GM12873 (cell line): Measurements from ENCODE around the gene BYSL.

Experiments
- TF ChIP-seq, protein P1 (sequence below): IDR thresholded peaks from 2 replicates; pipeline ENCODE4 v1.5.1; 2012; ENCODE audit warnings: low read depth, mild to moderate bottlenecking, moderate library complexity, low read length, control low read depth; ENCODE audit not compliant: insufficient read depth; ENCODE audit errors: missing control alignments

Gene BYSL

DNA sequence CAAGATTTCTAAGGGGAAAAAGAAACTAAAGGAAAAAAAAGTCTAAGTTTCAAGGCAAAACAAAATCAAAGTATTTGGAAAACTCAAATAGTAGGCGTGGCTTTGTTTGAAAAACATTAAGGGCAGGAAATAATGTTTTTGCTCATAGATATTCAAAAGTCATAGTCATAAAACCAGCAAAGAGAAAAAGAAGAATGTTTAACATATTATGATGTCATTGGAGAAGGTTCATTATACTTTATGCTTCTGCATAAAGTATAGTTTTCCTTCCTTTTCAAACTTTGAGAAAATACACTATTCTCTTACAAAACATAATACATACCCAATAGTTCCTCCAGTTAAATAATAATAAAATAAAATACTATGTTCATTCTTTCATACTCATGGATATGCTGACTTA, 39.8 kb upstream of the BYSL start:
- TF ChIP-seq, protein P1, sequence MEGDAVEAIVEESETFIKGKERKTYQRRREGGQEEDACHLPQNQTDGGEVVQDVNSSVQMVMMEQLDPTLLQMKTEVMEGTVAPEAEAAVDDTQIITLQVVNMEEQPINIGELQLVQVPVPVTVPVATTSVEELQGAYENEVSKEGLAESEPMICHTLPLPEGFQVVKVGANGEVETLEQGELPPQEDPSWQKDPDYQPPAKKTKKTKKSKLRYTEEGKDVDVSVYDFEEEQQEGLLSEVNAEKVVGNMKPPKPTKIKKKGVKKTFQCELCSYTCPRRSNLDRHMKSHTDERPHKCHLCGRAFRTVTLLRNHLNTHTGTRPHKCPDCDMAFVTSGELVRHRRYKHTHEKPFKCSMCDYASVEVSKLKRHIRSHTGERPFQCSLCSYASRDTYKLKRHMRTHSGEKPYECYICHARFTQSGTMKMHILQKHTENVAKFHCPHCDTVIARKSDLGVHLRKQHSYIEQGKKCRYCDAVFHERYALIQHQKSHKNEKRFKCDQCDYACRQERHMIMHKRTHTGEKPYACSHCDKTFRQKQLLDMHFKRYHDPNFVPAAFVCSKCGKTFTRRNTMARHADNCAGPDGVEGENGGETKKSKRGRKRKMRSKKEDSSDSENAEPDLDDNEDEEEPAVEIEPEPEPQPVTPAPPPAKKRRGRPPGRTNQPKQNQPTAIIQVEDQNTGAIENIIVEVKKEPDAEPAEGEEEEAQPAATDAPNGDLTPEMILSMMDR, result no peak

DNA sequence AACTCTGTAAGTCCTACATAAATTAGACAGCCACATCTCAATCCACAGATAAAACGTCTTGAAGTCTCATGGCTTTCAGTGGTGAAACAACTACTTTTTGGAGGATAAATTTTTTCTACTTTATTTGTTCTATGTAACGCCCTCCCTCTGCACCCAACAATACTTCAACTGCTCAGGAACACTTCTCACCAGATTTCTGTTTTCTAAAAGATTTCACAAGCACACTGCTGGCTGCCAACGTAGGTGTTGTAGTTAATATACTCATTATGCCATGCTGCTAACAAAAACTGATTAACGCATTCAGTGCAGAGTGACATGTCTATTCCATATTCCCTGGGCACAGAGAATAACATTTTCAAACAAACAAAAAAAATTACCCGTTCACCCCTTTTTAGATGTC, 36.3 kb upstream of the BYSL start:
- TF ChIP-seq, protein P1, result no peak

DNA sequence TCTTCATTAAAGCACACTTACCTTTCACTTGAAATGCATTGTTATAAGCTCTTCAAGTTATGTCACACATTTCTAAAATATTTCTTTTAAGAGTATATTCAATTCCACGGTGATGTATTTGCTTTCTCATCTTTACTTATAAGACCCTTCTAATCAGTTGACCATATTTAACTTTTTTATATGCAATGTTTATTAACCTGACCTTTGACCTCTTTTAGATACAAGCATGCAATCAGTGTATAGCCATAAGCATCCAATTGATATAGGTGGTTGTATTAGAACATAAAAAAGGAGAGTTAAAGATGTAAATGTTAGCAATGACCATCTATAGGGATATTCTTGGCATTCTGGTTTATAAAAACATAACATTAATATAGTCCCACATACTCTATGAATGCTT, 35.4 kb upstream of the BYSL start:
- TF ChIP-seq, protein P1, result no peak

DNA sequence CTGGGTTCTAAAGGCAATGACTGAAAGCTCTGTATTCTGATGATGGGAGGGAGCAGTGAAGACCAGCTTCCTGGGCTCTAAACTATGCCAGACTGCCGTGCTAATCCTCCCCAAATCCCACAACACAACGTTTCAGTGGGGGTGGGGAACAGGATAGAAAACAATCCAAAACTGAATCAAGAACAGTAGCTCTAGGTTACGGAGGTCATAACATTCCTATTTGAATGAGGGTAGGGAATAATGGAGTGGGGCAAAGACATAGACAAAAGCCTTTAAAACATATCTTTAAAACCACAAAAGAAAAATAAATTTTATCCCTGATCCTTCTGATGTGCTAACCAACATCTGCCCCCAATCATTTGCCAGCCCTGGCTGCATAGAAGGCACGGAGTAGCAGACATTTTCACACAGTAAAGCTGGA, 34.0 kb upstream of the BYSL start:
- TF ChIP-seq, protein P1, result no peak

DNA sequence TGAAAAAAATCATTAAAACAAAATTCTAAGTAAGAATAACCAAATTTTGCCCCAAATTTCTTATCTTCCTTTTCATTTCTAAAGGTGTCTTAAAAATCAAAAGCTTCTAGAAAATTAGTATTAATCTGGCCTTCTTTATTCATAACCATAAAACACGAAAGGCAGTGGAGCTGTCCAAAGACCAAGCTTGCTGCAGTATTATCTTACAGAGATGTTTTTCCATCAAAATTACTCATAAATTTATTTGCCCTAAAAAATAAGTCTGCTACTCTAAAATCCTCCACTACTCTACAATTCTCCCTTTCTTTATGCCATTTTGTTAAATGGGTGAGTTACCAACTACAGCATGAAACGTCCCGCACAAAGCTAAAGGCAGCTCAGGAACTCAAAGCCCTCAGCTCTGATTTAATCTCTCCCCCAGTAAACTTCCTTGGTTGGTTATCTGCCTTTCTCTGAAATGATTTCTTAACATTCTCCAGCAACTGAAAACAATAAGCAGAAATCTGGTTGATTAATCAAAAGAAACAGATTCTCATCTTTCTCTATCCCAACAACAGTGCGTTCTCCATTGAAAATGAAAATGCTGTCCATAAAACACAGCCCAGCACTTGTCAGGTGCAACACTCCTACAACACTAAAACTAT, 28.3 kb upstream of the BYSL start:
- TF ChIP-seq, protein P1, result no peak

DNA sequence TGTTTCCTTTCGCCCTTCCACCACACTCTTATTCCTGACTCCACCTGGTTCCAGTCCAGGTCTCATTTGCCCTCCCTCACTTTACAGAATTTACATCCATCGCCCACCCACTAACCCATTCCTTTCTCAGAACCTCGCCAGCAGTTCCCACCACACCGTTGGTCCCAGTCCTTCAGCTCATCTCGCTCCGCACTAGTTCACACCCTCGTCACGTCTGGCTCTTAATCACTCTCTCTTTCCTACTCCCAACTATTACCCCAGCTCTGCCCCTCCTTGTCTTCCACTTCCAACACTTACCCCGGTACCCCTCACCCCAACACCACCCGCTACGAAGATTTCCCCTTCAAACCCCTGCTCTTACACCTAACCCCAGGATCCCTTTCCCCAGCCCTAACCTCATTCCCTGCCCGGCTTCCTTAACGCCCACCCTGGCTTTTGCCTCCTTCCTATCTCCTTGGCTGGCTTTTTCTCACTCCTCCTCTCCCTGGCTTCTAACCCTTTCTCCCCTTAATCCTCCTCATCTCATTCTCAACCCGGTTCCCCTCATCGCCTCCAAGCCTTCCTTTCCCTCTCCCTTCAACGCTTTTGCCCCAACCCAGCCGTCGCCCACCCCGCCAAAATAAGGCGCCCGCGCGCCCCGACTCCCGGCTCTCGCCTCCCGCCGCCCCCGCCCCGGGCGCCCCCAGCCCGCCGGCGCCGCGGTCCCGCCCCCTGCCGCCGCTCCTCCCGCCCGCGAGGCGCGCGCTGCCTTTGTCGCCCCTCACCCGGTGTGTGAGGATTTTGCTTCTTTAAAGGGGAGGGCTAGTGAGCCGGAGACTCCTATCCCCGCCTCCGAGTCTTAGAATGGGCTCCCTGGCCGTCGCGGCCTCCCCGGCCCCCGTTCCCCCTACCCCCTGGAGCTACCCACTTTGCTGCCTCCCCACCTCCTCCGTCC, 26.7 kb upstream of the BYSL start:
- TF ChIP-seq, protein P1, result no peak
